ENCODE measurements around the gene SOS2.

- TF ChIP-seq POLR2A (IDR thresholded peaks at IDR 0.05; ENCODE audit: low read length) (no peak), GATA1 (IDR thresholded peaks at IDR 0.05; ENCODE audit: low read depth, low read length) (no peak)
Measured at GRCh38 chr14:50228313-50228712, 3.1 kb downstream of the SOS2 start.

All from erythroblast (primary cell).